Tibial artery (tissue), 4 donors: ENCODE measurements around the gene SLC24A3.
A peak's percentile ranks its signal among the peaks of the same experiment; 100 is the strongest.

ENCODE experiments used
- DNase-seq, 2 donors: peaks; one replicate each; pipeline ENCODE4 v3.0.0-alpha.2; 2019
- H3K27ac ChIP-seq, 2 donors: fragments of 200-600 bp; sonication (generic) in 1 of 2; 1 replicate in 1 of 2; 2 replicates in 1 of 2; pipeline ENCODE4 v1.5.1; 2018 to 2019; ENCODE audit warnings: mild to moderate bottlenecking in 1 of 2
- H3K27me3 ChIP-seq, 2 donors: fragments of 200-600 bp; sonication (generic) in 1 of 2; one replicate each; pipeline versions ENCODE4 v1.5.1 to v1.6.0; 2016 to 2019
- H3K36me3 ChIP-seq, 3 donors: fragments of 200-600 bp; sonication (generic) in 2 of 3; one replicate each; pipeline ENCODE4 v1.5.1; 2016 to 2019; ENCODE audit warnings: mild to moderate bottlenecking in 2 of 3
- H3K4me1 ChIP-seq, 4 donors: fragments of 200-600 bp; sonication (generic) in 2 of 4; 1 replicate in 3 of 4; 2 replicates in 1 of 4; pipeline ENCODE4 v1.5.1; 2016 to 2019
- H3K4me3 ChIP-seq, 2 donors: fragments of 200-600 bp; sonication (generic) in 1 of 2; 1 replicate in 1 of 2; 2 replicates in 1 of 2; pipeline ENCODE4 v1.5.1; 2018 to 2019; ENCODE audit warnings: mild to moderate bottlenecking in 2 of 2
- H3K9me3 ChIP-seq, 3 donors: fragments of 200-600 bp; sonication (generic) in 1 of 3; one replicate each; pipeline ENCODE4 v1.5.1; 2016 to 2019
- intact Hi-C: fragments of 100-400 bp; cut with DNase I; formaldehyde crosslinking; loops from one replicate; pipeline ENCODE4 v1.15.0; 2023; ENCODE audit warnings: low total_unique reads
- TF ChIP-seq, protein P1 (sequence below), 2 experiments: fragments of 200-600 bp in 1 of 2; fragments of 450-650 bp in 1 of 2; IDR thresholded peaks; one replicate each; pipeline ENCODE4 v1.5.1; 2017 to 2019; ENCODE audit warnings: antibody characterized with exemption in 2 of 2, mild to moderate bottlenecking in 1 of 2, moderate library complexity in 1 of 2

SLC24A3 gene

DNA sequence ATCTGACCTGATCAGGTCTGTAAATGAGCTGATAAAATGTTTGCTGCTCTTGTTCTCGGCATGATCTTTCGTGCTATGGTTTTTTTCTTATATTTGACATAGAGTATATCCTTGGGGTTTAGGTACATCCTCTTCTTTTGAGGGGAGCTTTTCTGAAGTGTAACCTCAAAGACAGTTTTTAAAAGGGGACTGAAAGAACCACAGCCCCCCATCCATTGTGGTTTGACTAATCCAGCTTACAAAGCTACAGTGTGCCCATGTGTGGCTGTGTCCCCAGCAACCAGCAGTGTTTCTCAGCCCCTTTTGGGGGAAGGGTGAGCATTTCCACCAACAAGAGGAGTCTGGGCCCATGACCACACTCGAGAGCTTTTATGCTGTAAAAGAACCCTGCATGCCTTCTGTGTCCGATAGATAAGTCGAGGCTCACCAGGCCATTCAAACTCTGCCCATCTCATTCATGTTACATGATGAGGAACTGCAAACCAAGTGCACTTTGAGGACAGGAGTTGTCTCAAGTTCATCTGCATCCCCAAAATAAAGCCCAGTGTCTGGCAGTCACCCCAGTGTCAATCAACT lies 266.0 kb downstream of the SLC24A3 start:
- intact Hi-C loops: no loop called here
- TF ChIP-seq, protein P1, sequence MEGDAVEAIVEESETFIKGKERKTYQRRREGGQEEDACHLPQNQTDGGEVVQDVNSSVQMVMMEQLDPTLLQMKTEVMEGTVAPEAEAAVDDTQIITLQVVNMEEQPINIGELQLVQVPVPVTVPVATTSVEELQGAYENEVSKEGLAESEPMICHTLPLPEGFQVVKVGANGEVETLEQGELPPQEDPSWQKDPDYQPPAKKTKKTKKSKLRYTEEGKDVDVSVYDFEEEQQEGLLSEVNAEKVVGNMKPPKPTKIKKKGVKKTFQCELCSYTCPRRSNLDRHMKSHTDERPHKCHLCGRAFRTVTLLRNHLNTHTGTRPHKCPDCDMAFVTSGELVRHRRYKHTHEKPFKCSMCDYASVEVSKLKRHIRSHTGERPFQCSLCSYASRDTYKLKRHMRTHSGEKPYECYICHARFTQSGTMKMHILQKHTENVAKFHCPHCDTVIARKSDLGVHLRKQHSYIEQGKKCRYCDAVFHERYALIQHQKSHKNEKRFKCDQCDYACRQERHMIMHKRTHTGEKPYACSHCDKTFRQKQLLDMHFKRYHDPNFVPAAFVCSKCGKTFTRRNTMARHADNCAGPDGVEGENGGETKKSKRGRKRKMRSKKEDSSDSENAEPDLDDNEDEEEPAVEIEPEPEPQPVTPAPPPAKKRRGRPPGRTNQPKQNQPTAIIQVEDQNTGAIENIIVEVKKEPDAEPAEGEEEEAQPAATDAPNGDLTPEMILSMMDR (IDR thresholded peaks at IDR 0.05): no peak
- no peak for DNase-seq

DNA sequence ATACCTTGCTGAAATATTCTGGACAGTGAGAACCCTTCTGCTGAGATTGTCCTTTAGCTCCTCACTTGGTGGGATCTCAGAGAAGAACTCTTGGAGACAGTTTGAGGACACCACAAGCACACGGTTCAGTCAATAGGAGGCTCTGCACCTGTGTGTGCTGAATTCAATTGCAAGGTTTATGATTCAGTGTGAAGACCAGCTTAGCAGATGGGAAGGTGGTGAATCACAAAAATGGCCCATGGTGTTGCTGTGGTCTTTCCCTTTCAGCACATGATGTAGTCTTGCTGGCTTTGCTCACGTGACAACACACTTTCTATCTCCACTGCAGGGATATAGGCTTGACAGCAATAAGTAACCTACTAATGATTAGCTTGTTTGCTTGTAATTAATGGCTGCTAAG lies 270.3 kb downstream of the SLC24A3 start:
- H3K27ac ChIP-seq: no peak overlapping the region
- TF ChIP-seq, protein P1 (IDR thresholded peaks at IDR 0.05): no peak
- no peak overlapping the region for H3K4me3 ChIP-seq
- DNase-seq: no peak
- H3K36me3 ChIP-seq: no peaks in the 10 kb centered on the region
- no peaks in the 10 kb centered on the region for H3K9me3 ChIP-seq
- H3K27me3 ChIP-seq: no peaks in the 10 kb centered on the region
- H3K4me1 ChIP-seq: peaks cover 0 to 19% (median 0%) of the 10 kb centered on the region in 4 donors
- intact Hi-C loops: no loop called here

More for the DNA sequence above, 266.0 kb downstream of the SLC24A3 start:
- Histone ChIP-seq H3K9me3 (no peaks in the 10 kb centered on the region), H3K4me3 (no peak overlapping the region), H3K36me3 (no peaks in the 10 kb centered on the region), H3K4me1 (peaks cover 0 to 15% (median 0%) of the 10 kb centered on the region in 4 donors), H3K27ac (no peak overlapping the region), H3K27me3 (no peaks in the 10 kb centered on the region)

DNA sequence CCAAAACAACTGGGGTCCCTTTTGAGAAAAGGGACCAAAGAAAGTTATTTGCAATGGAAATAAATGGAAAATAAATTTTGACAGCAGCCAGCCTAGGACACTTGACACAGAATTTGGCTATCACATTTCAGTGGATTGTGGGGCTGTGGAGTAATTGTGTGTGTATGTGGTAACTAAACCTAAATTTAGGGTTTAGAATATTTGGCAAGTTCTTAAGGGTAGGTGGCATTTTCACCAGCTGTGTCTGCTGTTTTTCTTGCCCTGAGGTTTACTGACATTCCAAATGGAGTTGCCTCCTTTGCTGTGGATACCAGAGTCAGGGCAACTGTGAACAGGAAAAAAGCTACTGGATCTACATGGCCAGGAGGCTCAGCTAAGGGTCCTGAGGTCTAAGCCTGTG lies 270.9 kb downstream of the SLC24A3 start:
- intact Hi-C loops: no loop called here
- TF ChIP-seq, protein P1 (IDR thresholded peaks at IDR 0.05): no peak
- Histone ChIP-seq H3K27me3 (no peaks in the 10 kb centered on the region), H3K27ac (no peak overlapping the region), H3K4me1 (peaks cover 0 to 19% (median 0%) of the 10 kb centered on the region in 4 donors), H3K9me3 (no peaks in the 10 kb centered on the region), H3K4me3 (no peak overlapping the region), H3K36me3 (no peaks in the 10 kb centered on the region)
- no peak for DNase-seq

DNA sequence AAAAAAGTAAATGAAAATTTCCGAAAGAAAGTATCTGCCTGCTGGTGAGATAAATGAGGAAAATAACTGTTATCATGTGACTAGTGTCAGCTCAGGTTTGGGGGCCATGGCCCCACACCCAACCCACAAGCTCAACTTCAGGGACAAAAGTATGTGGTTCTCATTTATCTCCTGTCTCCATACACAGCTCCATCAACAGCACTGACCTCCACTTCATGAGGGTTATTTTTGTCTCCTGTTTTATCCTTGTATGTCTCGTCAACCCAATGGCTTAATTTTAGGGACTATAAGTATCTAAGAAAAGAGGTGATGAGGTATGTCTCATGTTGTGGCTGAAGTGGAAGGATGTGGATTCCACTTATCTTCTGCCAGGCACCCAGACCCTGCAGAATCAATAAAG lies 274.0 kb downstream of the SLC24A3 start:
- Histone ChIP-seq H3K4me1 (peaks cover 0 to 36% (median 5%) of the 10 kb centered on the region in 4 donors), H3K36me3 (no peaks in the 10 kb centered on the region), H3K27ac (no peak overlapping the region), H3K27me3 (no peaks in the 10 kb centered on the region), H3K4me3 (no peak overlapping the region), H3K9me3 (no peaks in the 10 kb centered on the region)
- TF ChIP-seq, protein P1 (IDR thresholded peaks at IDR 0.05): no peak
- DNase-seq: no peak
- intact Hi-C loops: no loop called here

DNA sequence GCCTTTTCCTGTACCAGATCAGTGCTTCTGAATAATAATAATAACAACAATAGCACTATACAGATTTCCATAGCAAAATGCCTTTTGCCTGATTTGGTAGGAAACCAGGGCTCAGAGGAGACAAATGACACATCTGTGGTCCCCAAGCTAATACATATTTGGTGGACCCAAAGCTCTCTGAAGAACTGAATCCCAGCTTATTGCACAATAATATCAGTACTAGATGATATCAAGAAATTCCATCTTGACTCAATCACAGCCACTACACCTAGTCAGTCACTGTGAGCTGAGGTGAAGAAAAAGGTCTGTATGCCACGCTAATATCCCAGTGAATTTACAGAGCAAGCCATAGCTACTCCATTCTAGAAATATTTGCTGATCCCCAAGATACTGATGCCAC lies 275.0 kb downstream of the SLC24A3 start:
- intact Hi-C loops: no loop called here
- H3K27me3 ChIP-seq: no peaks in the 10 kb centered on the region
- no peak overlapping the region for H3K4me3 ChIP-seq
- no peaks in the 10 kb centered on the region for H3K9me3 ChIP-seq
- H3K27ac ChIP-seq: no peak overlapping the region
- H3K36me3 ChIP-seq: no peaks in the 10 kb centered on the region
- peaks cover 0 to 44% (median 9%) of the 10 kb centered on the region in 4 donors for H3K4me1 ChIP-seq
- TF ChIP-seq, protein P1 (IDR thresholded peaks at IDR 0.05): no peak
- DNase-seq: no peak

DNA sequence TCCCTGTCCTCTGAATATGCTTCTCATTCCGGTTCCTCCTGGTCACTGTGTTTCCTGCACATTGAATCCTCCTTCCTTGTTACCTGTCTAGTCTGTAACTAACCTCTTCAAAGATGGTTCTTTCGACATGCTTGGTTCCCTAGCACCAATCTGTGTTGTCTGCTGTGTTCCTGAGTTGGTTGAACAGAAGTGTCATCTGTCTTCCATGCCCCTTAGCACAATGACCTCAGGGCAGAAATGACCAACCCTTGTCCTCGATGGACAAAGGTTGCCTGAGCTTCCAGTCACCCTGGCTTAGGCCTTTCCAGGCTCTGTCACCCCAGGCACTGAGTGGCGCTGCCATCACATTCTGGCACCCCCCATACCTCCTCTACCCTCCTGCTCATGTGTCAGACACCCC lies 278.8 kb downstream of the SLC24A3 start:
- Histone ChIP-seq H3K9me3 (no peaks in the 10 kb centered on the region), H3K36me3 (no peaks in the 10 kb centered on the region), H3K27ac (peak overlapping the region; percentile 75 to 81), H3K4me1 (peaks cover 0 to 69% (median 44%) of the 10 kb centered on the region in 4 donors), H3K4me3 (no peak overlapping the region), H3K27me3 (no peaks in the 10 kb centered on the region)
- TF ChIP-seq, protein P1 (IDR thresholded peaks at IDR 0.05): no peak
- no peak for DNase-seq
- intact Hi-C loops: no loop called here
